ENCODE measurements around the gene TLR5. TPM values are rescaled to one million over a fixed set of nuclear protein-coding genes. Genes with fewer than 3 reads are reported as not detected.

The TLR5 gene
- polyA plus RNA-seq, 1 donor: 1.9 TPM

DNA sequence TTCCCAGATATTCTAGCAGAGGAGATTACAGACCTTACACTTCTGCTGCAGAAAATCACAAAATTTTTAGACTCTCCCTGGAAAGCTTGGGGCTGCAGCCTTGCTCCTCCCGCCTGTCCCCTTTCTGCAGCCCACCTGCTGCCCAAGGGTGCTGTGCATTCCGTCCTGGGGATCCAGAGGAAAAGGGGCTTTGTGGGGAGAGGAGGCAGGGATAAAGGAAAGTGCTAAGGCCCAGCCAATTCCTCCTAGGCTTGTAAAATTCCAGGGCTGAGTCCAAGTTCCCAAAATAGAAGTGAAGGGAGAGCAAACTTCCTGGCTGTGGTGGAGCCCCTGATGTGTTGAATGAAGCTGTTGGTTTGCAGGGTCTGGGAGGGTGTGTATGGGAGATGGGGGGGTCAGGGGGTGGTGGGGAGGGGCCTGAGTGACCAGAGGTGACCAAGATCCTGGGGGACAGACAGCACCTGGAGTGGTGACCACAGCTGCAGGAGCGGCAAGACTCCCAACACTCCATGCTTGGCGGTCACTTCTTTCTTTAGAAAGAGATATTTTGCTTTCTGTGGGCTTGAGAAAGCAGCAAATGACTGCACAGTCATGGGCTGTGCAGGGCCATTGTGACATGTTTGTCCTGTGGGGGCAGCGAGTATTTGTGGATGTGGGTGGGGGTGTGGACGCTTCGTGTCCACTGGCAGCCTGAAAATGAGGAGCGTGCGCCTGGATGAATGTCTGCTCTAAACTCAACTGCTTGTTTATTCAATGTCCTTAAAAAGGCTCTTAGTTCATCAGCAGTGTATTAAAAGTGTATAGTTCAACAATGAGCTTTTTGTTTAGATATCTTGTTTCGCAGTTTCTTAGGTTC is 68.4 kb downstream of the TLR5 start:
- H3K27ac ChIP-seq (ENCODE audit: low read length): no peak overlapping the region
- H3K4me3 ChIP-seq (ENCODE audit: low read length): no peak overlapping the region
- DNase-seq: peak in 1 of 2 donors; percentile 17
- H3K27me3 ChIP-seq (ENCODE audit: control insufficient read depth, insufficient read depth, low read length): peaks cover 2% of the 10 kb centered on the region
- no peaks in the 10 kb centered on the region for H3K36me3 ChIP-seq (ENCODE audit: control insufficient read depth, insufficient read depth, low read length)
- 60% methylated on average over 2 of the region's 10 CpGs for WGBS (ENCODE audit: insufficient coverage, low lambda C conversion rate)
- H3K9me3 ChIP-seq (ENCODE audit: control insufficient read depth, low read depth, low read length): no peaks in the 10 kb centered on the region
- H3K4me1 ChIP-seq (ENCODE audit: control insufficient read depth, insufficient read depth, low read length): no peaks in the 10 kb centered on the region

DNA sequence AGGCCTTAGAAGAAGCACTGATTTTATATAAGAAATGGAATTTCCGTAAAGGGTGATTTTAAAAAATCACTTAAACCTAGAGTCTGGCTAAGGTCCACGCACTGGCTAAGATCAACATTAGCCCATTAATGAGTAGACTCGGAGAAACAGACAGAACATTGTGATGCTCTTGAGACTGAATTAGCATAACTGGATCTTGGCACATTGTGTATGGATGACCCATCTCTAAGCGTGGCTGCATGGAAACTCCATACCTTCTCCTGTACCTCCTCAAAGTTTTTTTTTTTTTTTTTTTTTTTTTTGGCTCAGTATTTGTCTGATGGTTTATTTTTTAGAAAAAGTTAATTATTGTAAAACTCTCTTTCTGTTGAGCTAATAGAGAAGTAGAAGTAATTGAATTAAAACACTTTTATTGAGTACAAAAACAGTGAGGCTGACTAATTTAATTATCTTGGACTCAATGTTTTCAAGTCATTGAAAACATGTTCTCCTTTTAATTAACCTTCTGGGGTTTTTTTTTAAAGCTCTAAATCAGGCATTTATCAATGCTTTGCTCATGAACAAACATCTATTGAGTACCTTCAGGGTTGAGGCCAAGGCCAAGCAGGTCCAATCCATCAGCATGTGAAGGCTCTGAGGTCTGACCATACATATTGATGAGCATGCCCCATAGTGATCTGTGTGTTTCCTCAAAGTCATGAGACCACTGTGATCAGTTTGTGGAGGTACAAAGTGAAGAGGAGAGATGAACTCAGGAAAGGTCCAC is 74.0 kb downstream of the TLR5 start:
- DNase-seq: no peak

GRCh38 chr1:223067914-223068313 is 75.1 kb downstream of the TLR5 start:
- whole genome bisulfite sequencing (ENCODE audit: insufficient coverage, low lambda C conversion rate): no CpG with 5 or more reads among the region's 6 CpGs
- H3K27ac ChIP-seq (ENCODE audit: low read length): no peak overlapping the region
- H3K36me3 ChIP-seq (ENCODE audit: control insufficient read depth, insufficient read depth, low read length): no peaks in the 10 kb centered on the region
- no peak overlapping the region for H3K4me3 ChIP-seq (ENCODE audit: low read length)
- peaks cover 2% of the 10 kb centered on the region for H3K27me3 ChIP-seq (ENCODE audit: control insufficient read depth, insufficient read depth, low read length)
- no peaks in the 10 kb centered on the region for H3K4me1 ChIP-seq (ENCODE audit: control insufficient read depth, insufficient read depth, low read length)
- H3K9me3 ChIP-seq (ENCODE audit: control insufficient read depth, low read depth, low read length): no peaks in the 10 kb centered on the region
- no peak for DNase-seq

More for the DNA sequence above, 74.0 kb downstream of the TLR5 start:
- no peaks in the 10 kb centered on the region for H3K36me3 ChIP-seq (ENCODE audit: control insufficient read depth, insufficient read depth, low read length)
- no peak overlapping the region for H3K4me3 ChIP-seq (ENCODE audit: low read length)
- H3K27me3 ChIP-seq (ENCODE audit: control insufficient read depth, insufficient read depth, low read length): peaks cover 2% of the 10 kb centered on the region
- H3K4me1 ChIP-seq (ENCODE audit: control insufficient read depth, insufficient read depth, low read length): no peaks in the 10 kb centered on the region
- no peaks in the 10 kb centered on the region for H3K9me3 ChIP-seq (ENCODE audit: control insufficient read depth, low read depth, low read length)
- H3K27ac ChIP-seq (ENCODE audit: low read length): no peak overlapping the region
- WGBS (ENCODE audit: insufficient coverage, low lambda C conversion rate): no CpG with 5 or more reads among the region's 4 CpGs

DNA sequence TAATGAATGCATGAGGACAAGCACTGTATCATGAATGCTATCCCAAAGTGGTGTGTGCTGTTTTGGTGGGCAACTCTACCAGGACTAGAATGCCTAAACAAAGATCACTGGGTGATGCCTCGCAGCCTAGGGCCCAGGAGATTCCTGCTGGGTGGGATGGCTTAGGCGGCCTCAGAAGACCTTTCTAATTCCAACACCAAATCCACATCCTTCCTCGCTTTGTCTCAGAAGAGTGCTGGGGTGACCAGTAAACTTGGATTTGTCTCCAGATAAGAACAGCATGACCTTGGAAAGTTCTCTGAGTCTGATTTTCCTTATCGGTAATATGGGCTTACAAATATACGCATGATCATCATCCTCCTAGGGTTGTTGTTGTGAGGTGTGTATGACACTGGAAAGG is 76.6 kb downstream of the TLR5 start:
- no peak overlapping the region for H3K4me3 ChIP-seq (ENCODE audit: low read length)

GRCh38 chr1:223062177-223062576 is 80.9 kb downstream of the TLR5 start:
- Histone ChIP-seq H3K27ac (ENCODE audit: low read length) (no peak overlapping the region), H3K27me3 (ENCODE audit: control insufficient read depth, insufficient read depth, low read length) (peaks cover 3% of the 10 kb centered on the region), H3K36me3 (ENCODE audit: control insufficient read depth, insufficient read depth, low read length) (no peaks in the 10 kb centered on the region), H3K4me1 (ENCODE audit: control insufficient read depth, insufficient read depth, low read length) (no peaks in the 10 kb centered on the region), H3K9me3 (ENCODE audit: control insufficient read depth, low read depth, low read length) (no peaks in the 10 kb centered on the region), H3K4me3 (ENCODE audit: low read length) (no peak overlapping the region)
- no CpG with 5 or more reads among the region's 3 CpGs for WGBS (ENCODE audit: insufficient coverage, low lambda C conversion rate)
- no peak for DNase-seq

More for the DNA sequence above, 76.6 kb downstream of the TLR5 start:
- no CpG with 5 or more reads among the region's 5 CpGs for WGBS (ENCODE audit: insufficient coverage, low lambda C conversion rate)
- no peaks in the 10 kb centered on the region for H3K4me1 ChIP-seq (ENCODE audit: control insufficient read depth, insufficient read depth, low read length)
- no peak overlapping the region for H3K27ac ChIP-seq (ENCODE audit: low read length)
- H3K36me3 ChIP-seq (ENCODE audit: control insufficient read depth, insufficient read depth, low read length): no peaks in the 10 kb centered on the region
- H3K27me3 ChIP-seq (ENCODE audit: control insufficient read depth, insufficient read depth, low read length): no peaks in the 10 kb centered on the region
- no peak for DNase-seq
- H3K9me3 ChIP-seq (ENCODE audit: control insufficient read depth, low read depth, low read length): no peaks in the 10 kb centered on the region

DNA sequence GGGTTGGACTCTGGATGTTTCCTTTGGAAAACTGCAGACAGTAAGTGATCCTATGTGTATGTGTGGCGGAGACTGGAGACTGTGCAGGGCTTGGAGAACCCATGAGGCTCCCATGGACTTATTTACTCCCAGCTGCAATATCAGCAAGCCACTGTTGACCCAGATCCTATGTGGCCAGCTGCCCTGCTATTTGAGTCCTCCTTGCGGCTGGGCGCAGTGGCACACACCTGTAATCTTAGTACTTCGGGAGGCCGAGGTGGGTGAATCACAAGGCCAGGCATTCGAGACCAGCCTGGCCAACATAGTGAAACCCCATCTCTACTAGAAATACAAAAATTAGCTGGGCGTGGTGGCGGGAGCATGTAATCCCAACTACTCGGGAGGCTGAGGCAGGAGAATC is 83.5 kb downstream of the TLR5 start:
- Histone ChIP-seq H3K9me3 (ENCODE audit: control insufficient read depth, low read depth, low read length) (no peaks in the 10 kb centered on the region), H3K36me3 (ENCODE audit: control insufficient read depth, insufficient read depth, low read length) (no peaks in the 10 kb centered on the region), H3K4me3 (ENCODE audit: low read length) (no peak overlapping the region), H3K27me3 (ENCODE audit: control insufficient read depth, insufficient read depth, low read length) (peaks cover 3% of the 10 kb centered on the region), H3K27ac (ENCODE audit: low read length) (no peak overlapping the region), H3K4me1 (ENCODE audit: control insufficient read depth, insufficient read depth, low read length) (no peaks in the 10 kb centered on the region)
- DNase-seq: no peak
- no CpG with 5 or more reads among the region's 9 CpGs for WGBS (ENCODE audit: insufficient coverage, low lambda C conversion rate)

Other genes starting within 250 kb of the TLR5 start
- gene SUSD4, start 220.9 kb upstream of the TLR5 start, polyA plus RNA-seq: 2.1 TPM